Measurements from ENCODE around the gene USP36.
A peak's percentile ranks its signal among the peaks of the same experiment; 100 is the strongest.

Gene USP36

GRCh38 chr17:78836420-78837021 is 4.1 kb downstream of the USP36 start:
- no peak for DNase-seq

GRCh38 chr17:78834571-78834970 is 6.0 kb downstream of the USP36 start:
- no peak for DNase-seq

GRCh38 chr17:78832541-78832810 is 8.1 kb downstream of the USP36 start:
- no peak for DNase-seq

- no peak for DNase-seq
Observed at GRCh38 chr17:78831688-78832540, 8.7 kb downstream of the USP36 start.

- no peak for DNase-seq
Observed at GRCh38 chr17:78829477-78829876, 11.1 kb downstream of the USP36 start.

- peak; percentile 36 for DNase-seq
Observed at GRCh38 chr17:78828470-78829185, 12.0 kb downstream of the USP36 start.

GRCh38 chr17:78826836-78827509 is 13.6 kb downstream of the USP36 start:
- DNase-seq, result no peak

- DNase-seq, result no peak
Observed at GRCh38 chr17:78826421-78826820, 14.2 kb downstream of the USP36 start.

- DNase-seq, result no peak
Observed at GRCh38 chr17:78825696-78826095, 14.9 kb downstream of the USP36 start.

- DNase-seq, result no peak
Observed at GRCh38 chr17:78824240-78824639, 16.4 kb downstream of the USP36 start.

GRCh38 chr17:78823282-78824046 is 17.1 kb downstream of the USP36 start:
- no peak for DNase-seq

GRCh38 chr17:78822552-78822951 is 18.1 kb downstream of the USP36 start:
- DNase-seq, result no peak

GRCh38 chr17:78821961-78822360 is 18.7 kb downstream of the USP36 start:
- DNase-seq, result no peak

- no peak for DNase-seq
Observed at GRCh38 chr17:78820841-78821240, 19.8 kb downstream of the USP36 start.

- DNase-seq, result no peak
Observed at GRCh38 chr17:78819806-78820792, 20.5 kb downstream of the USP36 start.

- DNase-seq, result no peak
Observed at GRCh38 chr17:78819402-78819801, 21.2 kb downstream of the USP36 start.

- DNase-seq, result peak; percentile 39
Observed at GRCh38 chr17:78818932-78819331, 21.7 kb downstream of the USP36 start.

GRCh38 chr17:78818152-78818846 is 22.3 kb downstream of the USP36 start:
- no peak for DNase-seq

- peak; percentile 73 for DNase-seq
Observed at GRCh38 chr17:78817123-78817522, 23.5 kb downstream of the USP36 start.

GRCh38 chr17:78815696-78816095 is 24.9 kb downstream of the USP36 start:
- DNase-seq, result no peak

- no peak for DNase-seq
Observed at GRCh38 chr17:78812855-78813254, 27.8 kb downstream of the USP36 start.

Data from activated CD4-positive, alpha-beta T cell treated with anti-CD3 and anti-CD28 coated beads for 48 hours (primary cell).